Neural cell (in vitro differentiated cells): Measurements from ENCODE around the gene ASH1L.

Experiments
- CTCF ChIP-seq: fragments of 450-650 bp; IDR thresholded peaks from 2 replicates; pipeline ENCODE4 v1.5.1; 2014; ENCODE audit warnings: antibody characterized with exemption, mild to moderate bottlenecking, moderate library complexity; ENCODE audit not compliant: poor library complexity, severe bottlenecking
- POLR2AphosphoS5 ChIP-seq: IDR thresholded peaks from 2 replicates; pipeline ENCODE4 v1.6.1; 2012
- REST ChIP-seq: IDR thresholded peaks from 2 replicates; pipeline ENCODE4 v1.6.1; 2012; ENCODE audit warnings: borderline replicate concordance
- SMC3 ChIP-seq: fragments of 450-650 bp; conservative IDR thresholded peaks from 2 replicates; pipeline ENCODE4 v1.6.1; 2014; ENCODE audit warnings: antibody characterized with exemption, mild to moderate bottlenecking, moderate library complexity; ENCODE audit not compliant: poor library complexity

- TF ChIP-seq CTCF = no peak
- TF ChIP-seq POLR2AphosphoS5 = no peak
- TF ChIP-seq REST = no peak
- TF ChIP-seq SMC3 = no peak
Measured at GRCh38 chr1:155509064-155509463, 53.5 kb downstream of the ASH1L start.
